WTC11 (cell line): ENCODE measurements around the gene PPP2R3A. TPM values are rescaled to one million over a fixed set of nuclear protein-coding genes. Genes with fewer than 3 reads are reported as not detected.

Experiments
- ATAC-seq: fragments of 200-7000 bp; cut with Tn5 transposase; 2 replicates; pipeline ENCODE4 v1.10.0; 2021; ENCODE audit warnings: mild to moderate bottlenecking, moderate library complexity
- CTCF ChIA-PET: fragments of 300-600 bp; sonication (Branson Sonifier 250); formaldehyde crosslinking; loops from one replicate; lab custom pipeline; 2021; ENCODE audit warnings: antibody characterized with exemption; lab: Charles Lee
- POLR2A ChIA-PET: fragments of 350-600 bp; sonication (Branson Sonifier 250); formaldehyde crosslinking; loops from one replicate; lab custom pipeline; 2021; ENCODE audit warnings: antibody characterized with exemption; lab: Charles Lee
- DNase-seq: peaks from one replicate; pipeline ENCODE4 v3.0.0; 2021; ENCODE audit warnings: low spot score
- H3K27ac Mint-ChIP-seq: 2 replicates; pipeline ENCODE4 v1.8.0; 2021; ENCODE audit warnings: mixed read lengths
- H3K27me3 Mint-ChIP-seq: 2 replicates; pipeline ENCODE4 v1.8.0; 2021; ENCODE audit warnings: low read depth, mild to moderate bottlenecking, moderate library complexity, mixed read lengths
- H3K36me3 Mint-ChIP-seq: 2 replicates; pipeline ENCODE4 v1.8.0; 2021; ENCODE audit warnings: mixed read lengths
- H3K4me1 Mint-ChIP-seq: 2 replicates; pipeline ENCODE4 v1.8.0; 2022; ENCODE audit warnings: mixed read lengths
- H3K4me3 Mint-ChIP-seq: 2 replicates; pipeline ENCODE4 v1.8.0; 2021; ENCODE audit warnings: mild to moderate bottlenecking, moderate library complexity, mixed read lengths
- H3K9me3 Mint-ChIP-seq: 2 replicates; pipeline ENCODE4 v1.8.0; 2021; ENCODE audit warnings: mixed read lengths
- CBFB ChIP-seq: sonication (generic); formaldehyde crosslinking; IDR thresholded peaks from 2 replicates; pipeline ENCODE4 v1.8.1; 2022; ENCODE audit warnings: mild to moderate bottlenecking, low read depth, missing genetic modification reagents
- EMX1 ChIP-seq: fragments of 250-450 bp; sonication (Bioruptor Pico); IDR thresholded peaks from 2 replicates; pipeline ENCODE4 v1.8.0; 2021; ENCODE audit warnings: mild to moderate bottlenecking
- FOXK1 ChIP-seq: sonication (generic); formaldehyde crosslinking; IDR thresholded peaks from 2 replicates; pipeline ENCODE4 v1.8.0; 2022; ENCODE audit warnings: mild to moderate bottlenecking, moderate library complexity, missing genetic modification reagents
- GRHL2 ChIP-seq: fragments of 250-450 bp; sonication (Bioruptor Pico); IDR thresholded peaks from 2 replicates; pipeline ENCODE4 v1.8.0; 2022; ENCODE audit warnings: mild to moderate bottlenecking, moderate library complexity; ENCODE audit not compliant: insufficient replicate concordance, severe bottlenecking
- KAT7 ChIP-seq: sonication (generic); formaldehyde crosslinking; IDR thresholded peaks from 2 replicates; pipeline ENCODE4 v1.8.1; 2023; ENCODE audit warnings: missing genetic modification reagents, mild to moderate bottlenecking, borderline replicate concordance
- NR3C1 ChIP-seq: sonication (generic); formaldehyde crosslinking; conservative IDR thresholded peaks from 2 replicates; pipeline ENCODE4 v1.8.1; 2023; ENCODE audit warnings: low read depth, mild to moderate bottlenecking, missing genetic modification reagents
- TEAD4 ChIP-seq: sonication (generic); formaldehyde crosslinking; IDR thresholded peaks from 2 replicates; pipeline ENCODE4 v1.8.0; 2022; ENCODE audit warnings: mild to moderate bottlenecking, missing genetic modification reagents
- TP53 ChIP-seq: sonication (generic); formaldehyde crosslinking; IDR thresholded peaks from 2 replicates; pipeline ENCODE4 v1.8.1; 2023; ENCODE audit warnings: mild to moderate bottlenecking, missing genetic modification reagents
- ZNF232 ChIP-seq: sonication (generic); formaldehyde crosslinking; IDR thresholded peaks from 2 replicates; pipeline ENCODE4 v1.8.0; 2022; ENCODE audit warnings: mild to moderate bottlenecking, missing genetic modification reagents
- ZNF263 ChIP-seq: sonication (generic); formaldehyde crosslinking; IDR thresholded peaks from 2 replicates; pipeline ENCODE4 v1.8.1; 2022; ENCODE audit warnings: low read depth, mild to moderate bottlenecking, moderate library complexity, missing genetic modification reagents
- ZNF317 ChIP-seq: sonication (generic); formaldehyde crosslinking; IDR thresholded peaks from 2 replicates; pipeline ENCODE4 v1.8.1; 2023; ENCODE audit warnings: low read depth, mild to moderate bottlenecking, moderate library complexity, missing genetic modification reagents, borderline replicate concordance
- ZNF396 ChIP-seq: fragments of 250-450 bp; sonication (Bioruptor Pico); IDR thresholded peaks from 2 replicates; pipeline ENCODE4 v1.8.0; 2021; ENCODE audit warnings: mild to moderate bottlenecking, moderate library complexity, borderline replicate concordance
- total RNA-seq: library from RNA; stranded (reverse); gene quantifications from 3 replicates; pipeline ENCODE4 v1.2.3, GENCODE V29; 2021
- TF ChIP-seq, protein P1 (sequence below): sonication (generic); formaldehyde crosslinking; IDR thresholded peaks from 2 replicates; pipeline ENCODE4 v1.8.1; 2023; ENCODE audit warnings: mild to moderate bottlenecking, missing genetic modification reagents
- TF ChIP-seq, protein P2 (sequence below): sonication (generic); formaldehyde crosslinking; IDR thresholded peaks from 2 replicates; pipeline ENCODE4 v1.8.0; 2022; ENCODE audit warnings: missing genetic modification reagents
- TF ChIP-seq, protein P3 (sequence below): sonication (generic); formaldehyde crosslinking; IDR thresholded peaks from 2 replicates; pipeline ENCODE4 v1.8.0; 2023; ENCODE audit warnings: missing genetic modification reagents
- TF ChIP-seq, protein P4 (sequence below): sonication (generic); formaldehyde crosslinking; IDR thresholded peaks from 2 replicates; pipeline ENCODE4 v1.8.0; 2023; ENCODE audit warnings: mild to moderate bottlenecking, missing genetic modification reagents

The PPP2R3A gene
- total RNA-seq, 1 experiment from 2014 or later: 13.1 TPM

DNA sequence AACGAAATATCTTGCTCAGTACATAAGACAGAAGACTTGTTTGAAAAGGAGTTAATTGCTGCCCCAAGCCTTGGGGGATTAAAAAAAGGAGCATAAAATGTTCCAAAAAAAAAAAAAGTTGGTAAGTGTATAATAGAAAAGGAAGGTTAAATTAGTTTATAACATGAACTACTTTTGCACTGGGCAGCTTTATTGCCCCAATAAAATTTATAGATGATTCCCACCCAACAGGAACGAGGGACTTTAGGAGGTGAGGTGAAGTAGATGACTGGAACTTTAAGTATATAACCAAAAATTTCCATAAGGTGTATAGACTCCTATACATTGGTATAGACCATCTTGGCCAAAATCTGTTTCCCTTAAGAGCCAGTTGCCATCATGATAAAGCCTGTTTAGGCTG is 14.8 kb downstream of the PPP2R3A start:
- H3K27me3 Mint-ChIP-seq: no peaks in the 10 kb centered on the region
- no peak overlapping the region for H3K27ac Mint-ChIP-seq
- no peaks in the 10 kb centered on the region for H3K36me3 Mint-ChIP-seq
- no peaks in the 10 kb centered on the region for H3K9me3 Mint-ChIP-seq
- no peak overlapping the region for H3K4me3 Mint-ChIP-seq
- no peak for DNase-seq
- ChIA-PET POLR2A (no interaction called here), CTCF (interaction anchor here (1.7 kb wide), 1 partner anchor 62 kb away, joined by 3 read pairs; no protein-coding TSS in a partner anchor)
- peaks cover 5% of the 10 kb centered on the region; the same call in 1 of the 2 replicates for H3K4me1 Mint-ChIP-seq
- TF ChIP-seq, protein P1, sequence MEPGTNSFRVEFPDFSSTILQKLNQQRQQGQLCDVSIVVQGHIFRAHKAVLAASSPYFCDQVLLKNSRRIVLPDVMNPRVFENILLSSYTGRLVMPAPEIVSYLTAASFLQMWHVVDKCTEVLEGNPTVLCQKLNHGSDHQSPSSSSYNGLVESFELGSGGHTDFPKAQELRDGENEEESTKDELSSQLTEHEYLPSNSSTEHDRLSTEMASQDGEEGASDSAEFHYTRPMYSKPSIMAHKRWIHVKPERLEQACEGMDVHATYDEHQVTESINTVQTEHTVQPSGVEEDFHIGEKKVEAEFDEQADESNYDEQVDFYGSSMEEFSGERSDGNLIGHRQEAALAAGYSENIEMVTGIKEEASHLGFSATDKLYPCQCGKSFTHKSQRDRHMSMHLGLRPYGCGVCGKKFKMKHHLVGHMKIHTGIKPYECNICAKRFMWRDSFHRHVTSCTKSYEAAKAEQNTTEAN (CRISPR knock-in tag): no peak
- TF ChIP-seq, protein P2, sequence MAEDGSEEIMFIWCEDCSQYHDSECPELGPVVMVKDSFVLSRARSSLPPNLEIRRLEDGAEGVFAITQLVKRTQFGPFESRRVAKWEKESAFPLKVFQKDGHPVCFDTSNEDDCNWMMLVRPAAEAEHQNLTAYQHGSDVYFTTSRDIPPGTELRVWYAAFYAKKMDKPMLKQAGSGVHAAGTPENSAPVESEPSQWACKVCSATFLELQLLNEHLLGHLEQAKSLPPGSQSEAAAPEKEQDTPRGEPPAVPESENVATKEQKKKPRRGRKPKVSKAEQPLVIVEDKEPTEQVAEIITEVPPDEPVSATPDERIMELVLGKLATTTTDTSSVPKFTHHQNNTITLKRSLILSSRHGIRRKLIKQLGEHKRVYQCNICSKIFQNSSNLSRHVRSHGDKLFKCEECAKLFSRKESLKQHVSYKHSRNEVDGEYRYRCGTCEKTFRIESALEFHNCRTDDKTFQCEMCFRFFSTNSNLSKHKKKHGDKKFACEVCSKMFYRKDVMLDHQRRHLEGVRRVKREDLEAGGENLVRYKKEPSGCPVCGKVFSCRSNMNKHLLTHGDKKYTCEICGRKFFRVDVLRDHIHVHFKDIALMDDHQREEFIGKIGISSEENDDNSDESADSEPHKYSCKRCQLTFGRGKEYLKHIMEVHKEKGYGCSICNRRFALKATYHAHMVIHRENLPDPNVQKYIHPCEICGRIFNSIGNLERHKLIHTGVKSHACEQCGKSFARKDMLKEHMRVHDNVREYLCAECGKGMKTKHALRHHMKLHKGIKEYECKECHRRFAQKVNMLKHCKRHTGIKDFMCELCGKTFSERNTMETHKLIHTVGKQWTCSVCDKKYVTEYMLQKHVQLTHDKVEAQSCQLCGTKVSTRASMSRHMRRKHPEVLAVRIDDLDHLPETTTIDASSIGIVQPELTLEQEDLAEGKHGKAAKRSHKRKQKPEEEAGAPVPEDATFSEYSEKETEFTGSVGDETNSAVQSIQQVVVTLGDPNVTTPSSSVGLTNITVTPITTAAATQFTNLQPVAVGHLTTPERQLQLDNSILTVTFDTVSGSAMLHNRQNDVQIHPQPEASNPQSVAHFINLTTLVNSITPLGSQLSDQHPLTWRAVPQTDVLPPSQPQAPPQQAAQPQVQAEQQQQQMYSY: no peak
- TF ChIP-seq ZNF232 (CRISPR knock-in tag) (no peak), EMX1 (CRISPR knock-in tag) (no peak), NR3C1 (no peak), TEAD4 (CRISPR knock-in tag) (no peak), GRHL2 (no peak), ZNF317 (no peak), FOXK1 (CRISPR knock-in tag) (no peak)
- TF ChIP-seq, protein P3, sequence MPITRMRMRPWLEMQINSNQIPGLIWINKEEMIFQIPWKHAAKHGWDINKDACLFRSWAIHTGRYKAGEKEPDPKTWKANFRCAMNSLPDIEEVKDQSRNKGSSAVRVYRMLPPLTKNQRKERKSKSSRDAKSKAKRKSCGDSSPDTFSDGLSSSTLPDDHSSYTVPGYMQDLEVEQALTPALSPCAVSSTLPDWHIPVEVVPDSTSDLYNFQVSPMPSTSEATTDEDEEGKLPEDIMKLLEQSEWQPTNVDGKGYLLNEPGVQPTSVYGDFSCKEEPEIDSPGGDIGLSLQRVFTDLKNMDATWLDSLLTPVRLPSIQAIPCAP (CRISPR knock-in tag): no peak
- no peak for ATAC-seq

DNA sequence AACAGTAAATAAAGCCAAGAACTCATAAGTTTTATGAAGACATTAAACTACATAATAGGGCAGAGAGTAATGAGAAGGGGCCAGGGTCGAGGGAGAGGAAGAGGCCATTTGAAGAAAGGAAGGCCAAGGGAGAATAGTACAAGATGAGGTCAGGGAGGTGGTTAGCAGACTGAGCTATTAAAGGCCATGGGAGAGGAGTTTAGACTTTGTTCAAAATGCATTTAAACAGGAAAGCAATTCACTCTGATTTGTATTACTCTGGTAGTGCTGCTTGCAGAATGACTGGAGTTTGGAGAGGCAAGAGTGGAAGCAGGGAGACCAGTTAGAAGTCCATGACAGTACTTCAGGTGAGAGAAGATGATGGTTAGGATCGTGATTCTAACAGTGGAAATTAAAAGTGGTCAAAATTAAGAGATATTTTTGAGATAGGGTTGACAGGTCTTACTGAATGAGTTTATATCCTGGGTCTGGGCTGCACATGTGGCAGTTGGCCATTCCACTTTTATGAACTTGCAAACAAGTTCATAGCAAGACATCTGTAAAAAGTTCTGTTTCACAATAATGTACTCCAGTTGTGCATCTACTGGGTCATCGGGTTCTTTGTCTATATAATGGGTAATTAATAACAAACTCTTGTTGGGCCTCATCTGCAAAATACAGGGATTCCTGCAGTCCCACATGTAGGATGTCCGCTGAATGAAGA is 16.3 kb downstream of the PPP2R3A start:
- ChIA-PET POLR2A (no interaction called here), CTCF (interaction anchor here (1.7 kb wide), 1 partner anchor 61 kb away, joined by 3 read pairs; no protein-coding TSS in a partner anchor)
- Mint-ChIP-seq H3K4me1 (no peaks in the 10 kb centered on the region), H3K9me3 (no peaks in the 10 kb centered on the region), H3K36me3 (no peaks in the 10 kb centered on the region), H3K27ac (no peak overlapping the region), H3K4me3 (no peak overlapping the region), H3K27me3 (no peaks in the 10 kb centered on the region)
- DNase-seq (no peak), ATAC-seq (no peak)
- TF ChIP-seq CBFB: no peak
- TF ChIP-seq, protein P4, sequence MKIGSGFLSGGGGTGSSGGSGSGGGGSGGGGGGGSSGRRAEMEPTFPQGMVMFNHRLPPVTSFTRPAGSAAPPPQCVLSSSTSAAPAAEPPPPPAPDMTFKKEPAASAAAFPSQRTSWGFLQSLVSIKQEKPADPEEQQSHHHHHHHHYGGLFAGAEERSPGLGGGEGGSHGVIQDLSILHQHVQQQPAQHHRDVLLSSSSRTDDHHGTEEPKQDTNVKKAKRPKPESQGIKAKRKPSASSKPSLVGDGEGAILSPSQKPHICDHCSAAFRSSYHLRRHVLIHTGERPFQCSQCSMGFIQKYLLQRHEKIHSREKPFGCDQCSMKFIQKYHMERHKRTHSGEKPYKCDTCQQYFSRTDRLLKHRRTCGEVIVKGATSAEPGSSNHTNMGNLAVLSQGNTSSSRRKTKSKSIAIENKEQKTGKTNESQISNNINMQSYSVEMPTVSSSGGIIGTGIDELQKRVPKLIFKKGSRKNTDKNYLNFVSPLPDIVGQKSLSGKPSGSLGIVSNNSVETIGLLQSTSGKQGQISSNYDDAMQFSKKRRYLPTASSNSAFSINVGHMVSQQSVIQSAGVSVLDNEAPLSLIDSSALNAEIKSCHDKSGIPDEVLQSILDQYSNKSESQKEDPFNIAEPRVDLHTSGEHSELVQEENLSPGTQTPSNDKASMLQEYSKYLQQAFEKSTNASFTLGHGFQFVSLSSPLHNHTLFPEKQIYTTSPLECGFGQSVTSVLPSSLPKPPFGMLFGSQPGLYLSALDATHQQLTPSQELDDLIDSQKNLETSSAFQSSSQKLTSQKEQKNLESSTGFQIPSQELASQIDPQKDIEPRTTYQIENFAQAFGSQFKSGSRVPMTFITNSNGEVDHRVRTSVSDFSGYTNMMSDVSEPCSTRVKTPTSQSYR (CRISPR knock-in tag): no peak
- no peak for TF ChIP-seq ZNF396 (CRISPR knock-in tag)
- TF ChIP-seq KAT7 (CRISPR knock-in tag): no peak
- TF ChIP-seq TP53 (CRISPR knock-in tag): no peak
- no peak for TF ChIP-seq ZNF263 (CRISPR knock-in tag)
- TF ChIP-seq NR3C1: no peak
- TF ChIP-seq EMX1 (CRISPR knock-in tag): no peak
